Measurements from ENCODE around the gene PNISR. TPM values are rescaled to one million over a fixed set of nuclear protein-coding genes. Genes with fewer than 3 reads are reported as not detected.

The PNISR gene
- total and polyA plus RNA-seq, 2 experiments from 2014 or later = 135 to 270 TPM

GRCh38 chr6:99384507-99384906 lies 40.6 kb downstream of the PNISR start:
- TF ChIP-seq CREB1 (CRISPR knock-in tag; IDR thresholded peaks at IDR 0.05; ENCODE audit: low read depth) = no peak
- TF ChIP-seq REST (IDR thresholded peaks at IDR 0.05; ENCODE audit: unreplicated experiment) = no peak
- no peak for TF ChIP-seq EZH2phosphoT487 (IDR thresholded peaks at IDR 0.05; ENCODE audit: unreplicated experiment)
- no peak for TF ChIP-seq ZNF462 (CRISPR knock-in tag; IDR thresholded peaks at IDR 0.05)
- TF ChIP-seq STAT1 (IDR thresholded peaks at IDR 0.05; ENCODE audit: unreplicated experiment) = no peak
- no peak for TF ChIP-seq JUNB (IDR thresholded peaks at IDR 0.05; ENCODE audit: unreplicated experiment)
- no peak for TF ChIP-seq NANOG (IDR thresholded peaks at IDR 0.05; ENCODE audit: borderline replicate concordance)
- TF ChIP-seq CTCF (conservative IDR thresholded peaks at IDR 0.05; ENCODE audit: low read depth in 2 of 2) = no peak
- TF ChIP-seq EZH2 (IDR thresholded peaks at IDR 0.05; ENCODE audit: low read depth, unreplicated experiment) = no peak
- Histone ChIP-seq H3K4me2 (no peak overlapping the region), H3K79me2 (replicated peaks; ENCODE audit: insufficient read depth) (peaks cover 22% of the 10 kb centered on the region), H3K4me3 (no peak overlapping the region), H3F3A (replicated peaks; ENCODE audit: low read depth) (no peaks in the 10 kb centered on the region), H4K20me1 (replicated peaks; ENCODE audit: insufficient read depth) (no peaks in the 10 kb centered on the region), H3K9me2 (ENCODE audit: insufficient read depth) (no peaks in the 10 kb centered on the region), H3K27me3 (ENCODE audit: insufficient read depth) (no peaks in the 10 kb centered on the region), H3K27ac (ENCODE audit: low read depth) (no peak overlapping the region), H3K36me3 (ENCODE audit: insufficient read depth) (no peaks in the 10 kb centered on the region), H2AFZ (no peak overlapping the region), H3K4me1 (ENCODE audit: insufficient read depth) (no peaks in the 10 kb centered on the region)
- Mint-ChIP-seq H3K4me3 (no peak overlapping the region), H3K4me1 (no peaks in the 10 kb centered on the region), H3K36me3 (ENCODE audit: low read depth) (no peaks in the 10 kb centered on the region), H3K27me3 (ENCODE audit: insufficient read depth, low read depth, poor library complexity) (no peaks in the 10 kb centered on the region), H3K9me3 (no peaks in the 10 kb centered on the region), H3K27ac (no peak overlapping the region; the same call in 1 of the 2 replicates)
- DNase-seq (ENCODE audit: low spot score) (no peak), ATAC-seq (no peak)
